ENCODE measurements around the gene CCDC27. TPM values are rescaled to one million over a fixed set of nuclear protein-coding genes. Genes with fewer than 3 reads are reported as not detected.

The CCDC27 gene
- polyA plus RNA-seq: under 1 TPM in 2 of 4 donors, not detected in 2; 0.06 to 0.27 TPM
- long read RNA-seq, donor 1: 0 reads
- long read RNA-seq, donor 2: 0 reads
- long read RNA-seq, donor 3: 0 reads
- long read RNA-seq, donor 4: 0 reads
- long read RNA-seq, donor 5: 0 reads
- long read RNA-seq, donor 6: 0 reads
- long read RNA-seq, donor 7: 0 reads
- long read RNA-seq, donor 8: 0 reads
- long read RNA-seq, donor 9: 0 reads
- long read RNA-seq, donor 10: 0 reads

- Histone ChIP-seq H3K27me3 (ENCODE audit: control insufficient read depth in 3 of 3, insufficient read depth in 3 of 3, low read length in 3 of 3) (peaks cover 0 to 12% (median 0%) of the 10 kb centered on the region in 3 donors), H3K36me3 (ENCODE audit: control insufficient read depth in 3 of 3, insufficient read depth in 2 of 3, low read depth in 1 of 3, low read length in 3 of 3) (no peaks in the 10 kb centered on the region), H3K27ac (ENCODE audit: low read depth in 1 of 3, low read length in 2 of 3) (no peak within 1 kb of the TSS), H3K4me3 (ENCODE audit: low read depth in 1 of 3, low read length in 3 of 3) (no peak within 1 kb of the TSS), H3K9me3 (ENCODE audit: control insufficient read depth in 2 of 2, insufficient read depth in 1 of 2, low read depth in 1 of 2, low read length in 1 of 2) (no peaks in the 10 kb centered on the region), H3K4me1 (ENCODE audit: control insufficient read depth in 3 of 3, insufficient read depth in 2 of 3, low read depth in 1 of 3, low read length in 2 of 3) (peaks cover 0 to 6% (median 0%) of the 10 kb centered on the region in 3 donors)
- 84 to 86% (median 84%) methylated on average over 17 of the region's 17 CpGs for WGBS, 3 donors
- DNase-seq: no peak
- FAIRE-seq: no peak
Observed at GRCh38 chr1:3752400-3752945, at the start of gene CCDC27. TSS of gene CCDC27 (plus strand) at chr1:3752450. CDS start at chr1:3752482, 32 bp downstream.

GRCh38 chr1:3702528-3702927, 49.7 kb upstream of the CCDC27 start:
- H3K9me3 ChIP-seq (ENCODE audit: control insufficient read depth in 2 of 2, insufficient read depth in 1 of 2, low read depth in 1 of 2, low read length in 1 of 2): no peaks in the 10 kb centered on the region
- H3K27ac ChIP-seq (ENCODE audit: low read depth in 1 of 3, low read length in 2 of 3): no peak overlapping the region
- no peak for DNase-seq
- WGBS, 3 donors: 24 to 65% (median 55%) methylated on average over 11 to 19 of the region's 19 CpGs
- H3K4me1 ChIP-seq (ENCODE audit: control insufficient read depth in 3 of 3, insufficient read depth in 2 of 3, low read depth in 1 of 3, low read length in 2 of 3): no peaks in the 10 kb centered on the region
- no peak overlapping the region for H3K4me3 ChIP-seq (ENCODE audit: low read depth in 1 of 3, low read length in 3 of 3)
- no peaks in the 10 kb centered on the region for H3K36me3 ChIP-seq (ENCODE audit: control insufficient read depth in 3 of 3, insufficient read depth in 2 of 3, low read depth in 1 of 3, low read length in 3 of 3)
- no peak for FAIRE-seq
- H3K27me3 ChIP-seq (ENCODE audit: control insufficient read depth in 3 of 3, insufficient read depth in 3 of 3, low read length in 3 of 3): peaks cover 0 to 19% (median 0%) of the 10 kb centered on the region in 3 donors

- no peak for FAIRE-seq
- H3K36me3 ChIP-seq (ENCODE audit: control insufficient read depth in 3 of 3, insufficient read depth in 2 of 3, low read depth in 1 of 3, low read length in 3 of 3): no peaks in the 10 kb centered on the region
- H3K27me3 ChIP-seq (ENCODE audit: control insufficient read depth in 3 of 3, insufficient read depth in 3 of 3, low read length in 3 of 3): peaks cover 0 to 20% (median 3%) of the 10 kb centered on the region in 3 donors
- H3K9me3 ChIP-seq (ENCODE audit: control insufficient read depth in 2 of 2, insufficient read depth in 1 of 2, low read depth in 1 of 2, low read length in 1 of 2): no peaks in the 10 kb centered on the region
- no peak overlapping the region for H3K27ac ChIP-seq (ENCODE audit: low read depth in 1 of 3, low read length in 2 of 3)
- 58 to 63% (median 62%) methylated on average over 19 to 21 of the region's 21 CpGs for WGBS, 3 donors
- H3K4me3 ChIP-seq (ENCODE audit: low read depth in 1 of 3, low read length in 3 of 3): no peak overlapping the region
- no peak for DNase-seq
- H3K4me1 ChIP-seq (ENCODE audit: control insufficient read depth in 3 of 3, insufficient read depth in 2 of 3, low read depth in 1 of 3, low read length in 2 of 3): no peaks in the 10 kb centered on the region
Observed at GRCh38 chr1:3702990-3703728, 49.1 kb upstream of the CCDC27 start.

- no peaks in the 10 kb centered on the region for H3K4me1 ChIP-seq (ENCODE audit: control insufficient read depth in 3 of 3, insufficient read depth in 2 of 3, low read depth in 1 of 3, low read length in 2 of 3)
- H3K4me3 ChIP-seq (ENCODE audit: low read depth in 1 of 3, low read length in 3 of 3): no peak overlapping the region
- no peaks in the 10 kb centered on the region for H3K36me3 ChIP-seq (ENCODE audit: control insufficient read depth in 3 of 3, insufficient read depth in 2 of 3, low read depth in 1 of 3, low read length in 3 of 3)
- 62 to 67% (median 62%) methylated on average over 27 to 28 of the region's 28 CpGs for WGBS, 3 donors
- no peak for DNase-seq
- no peaks in the 10 kb centered on the region for H3K9me3 ChIP-seq (ENCODE audit: control insufficient read depth in 2 of 2, insufficient read depth in 1 of 2, low read depth in 1 of 2, low read length in 1 of 2)
- H3K27ac ChIP-seq (ENCODE audit: low read depth in 1 of 3, low read length in 2 of 3): no peak overlapping the region
- H3K27me3 ChIP-seq (ENCODE audit: control insufficient read depth in 3 of 3, insufficient read depth in 3 of 3, low read length in 3 of 3): peaks cover 0 to 26% (median 7%) of the 10 kb centered on the region in 3 donors
- FAIRE-seq: no peak
Observed at GRCh38 chr1:3703786-3704371, 48.4 kb upstream of the CCDC27 start.

- 69 to 82% (median 76%) methylated on average over 18 to 19 of the region's 19 CpGs for WGBS, 3 donors
- FAIRE-seq (no peak), DNase-seq (no peak)
Observed at GRCh38 chr1:3705341-3705950, 46.8 kb upstream of the CCDC27 start.

GRCh38 chr1:3706651-3707297, 45.5 kb upstream of the CCDC27 start:
- Histone ChIP-seq H3K27me3 (ENCODE audit: control insufficient read depth in 3 of 3, insufficient read depth in 3 of 3, low read length in 3 of 3) (peaks cover 0 to 23% (median 11%) of the 10 kb centered on the region in 3 donors), H3K4me3 (ENCODE audit: low read depth in 1 of 3, low read length in 3 of 3) (no peak overlapping the region), H3K4me1 (ENCODE audit: control insufficient read depth in 3 of 3, insufficient read depth in 2 of 3, low read depth in 1 of 3, low read length in 2 of 3) (no peaks in the 10 kb centered on the region), H3K27ac (ENCODE audit: low read depth in 1 of 3, low read length in 2 of 3) (no peak overlapping the region), H3K9me3 (ENCODE audit: control insufficient read depth in 2 of 2, insufficient read depth in 1 of 2, low read depth in 1 of 2, low read length in 1 of 2) (no peaks in the 10 kb centered on the region), H3K36me3 (ENCODE audit: control insufficient read depth in 3 of 3, insufficient read depth in 2 of 3, low read depth in 1 of 3, low read length in 3 of 3) (no peaks in the 10 kb centered on the region)
- DNase-seq (no peak), FAIRE-seq (no peak)
- WGBS, 3 donors: 78 to 85% (median 85%) methylated on average over 25 to 26 of the region's 26 CpGs

More at GRCh38 chr1:3705341-3705950, 46.8 kb upstream of the CCDC27 start:
- H3K4me1 ChIP-seq (ENCODE audit: control insufficient read depth in 3 of 3, insufficient read depth in 2 of 3, low read depth in 1 of 3, low read length in 2 of 3): no peaks in the 10 kb centered on the region
- peaks cover 0 to 23% (median 11%) of the 10 kb centered on the region in 3 donors for H3K27me3 ChIP-seq (ENCODE audit: control insufficient read depth in 3 of 3, insufficient read depth in 3 of 3, low read length in 3 of 3)
- H3K36me3 ChIP-seq (ENCODE audit: control insufficient read depth in 3 of 3, insufficient read depth in 2 of 3, low read depth in 1 of 3, low read length in 3 of 3): no peaks in the 10 kb centered on the region
- no peaks in the 10 kb centered on the region for H3K9me3 ChIP-seq (ENCODE audit: control insufficient read depth in 2 of 2, insufficient read depth in 1 of 2, low read depth in 1 of 2, low read length in 1 of 2)
- no peak overlapping the region for H3K4me3 ChIP-seq (ENCODE audit: low read depth in 1 of 3, low read length in 3 of 3)
- no peak overlapping the region for H3K27ac ChIP-seq (ENCODE audit: low read depth in 1 of 3, low read length in 2 of 3)

- H3K27me3 ChIP-seq (ENCODE audit: control insufficient read depth in 3 of 3, insufficient read depth in 3 of 3, low read length in 3 of 3): peaks cover 0 to 23% (median 11%) of the 10 kb centered on the region in 3 donors
- 35 to 50% (median 41%) methylated on average over 33 to 35 of the region's 35 CpGs for WGBS, 3 donors
- no peaks in the 10 kb centered on the region for H3K4me1 ChIP-seq (ENCODE audit: control insufficient read depth in 3 of 3, insufficient read depth in 2 of 3, low read depth in 1 of 3, low read length in 2 of 3)
- DNase-seq: no peak
- H3K4me3 ChIP-seq (ENCODE audit: low read depth in 1 of 3, low read length in 3 of 3): no peak overlapping the region
- no peak overlapping the region for H3K27ac ChIP-seq (ENCODE audit: low read depth in 1 of 3, low read length in 2 of 3)
- H3K36me3 ChIP-seq (ENCODE audit: control insufficient read depth in 3 of 3, insufficient read depth in 2 of 3, low read depth in 1 of 3, low read length in 3 of 3): no peaks in the 10 kb centered on the region
- FAIRE-seq: no peak
- H3K9me3 ChIP-seq (ENCODE audit: control insufficient read depth in 2 of 2, insufficient read depth in 1 of 2, low read depth in 1 of 2, low read length in 1 of 2): no peaks in the 10 kb centered on the region
Observed at GRCh38 chr1:3707298-3707938, 44.8 kb upstream of the CCDC27 start.
